Motor neuron (in vitro differentiated cells): Measurements from ENCODE around the gene GPN3. TPM values are rescaled to one million over a fixed set of nuclear protein-coding genes. Genes with fewer than 3 reads are reported as not detected.
"Not testable (repeated sequence)": the region's sequence is repeated elsewhere in the genome, so short reads cannot be mapped to it uniquely, and the experiment has no call there.

Experiments used
- ATAC-seq, 8 experiments: fragments of 200-7000 bp; cut with Tn5 transposase; replicated peaks in 6 of 8; 2 replicates each; pipeline ENCODE4 v1.8.0; 2021; ENCODE audit warnings: mild to moderate bottlenecking in 8 of 8, moderate library complexity in 8 of 8
- H3K27ac ChIP-seq, 2 donors: fragments of 250-450 bp; sonication (Bioruptor Pico); 2 replicates each; pipeline ENCODE4 v1.9.0; 2021; ENCODE audit warnings: antibody characterized with exemption in 2 of 2, mild to moderate bottlenecking in 2 of 2, moderate library complexity in 1 of 2
- H3K4me1 ChIP-seq, 2 donors: fragments of 250-450 bp; sonication (Bioruptor Pico); replicated peaks in 1 of 2; 2 replicates each; pipeline ENCODE4 v1.6.1; 2021; ENCODE audit warnings: antibody characterized with exemption in 2 of 2, mild to moderate bottlenecking in 2 of 2, moderate library complexity in 1 of 2
- H3K4me3 ChIP-seq, 5 donors: fragments of 250-450 bp; sonication (Bioruptor Pico); 2 replicates each; pipeline ENCODE4 v1.9.0; 2021; ENCODE audit warnings: antibody characterized with exemption in 5 of 5, mild to moderate bottlenecking in 5 of 5, moderate library complexity in 4 of 5
- WGBS, 10 experiments: fragments of 450-650 bp; shearing (Covaris generic); methylation state at CpG; one replicate each; pipeline ENCODE4 v1.0.0; 2022; 5-methylcytosine and 5-hydroxymethylcytosine counted together
- in situ Hi-C, 9 experiments: fragments of 400-800 bp; cut with MboI; loops; one replicate each; pipeline ENCODE4 v1.15.0; 2021; ENCODE audit warnings: low sequenced_read_pairs in 9 of 9, low pct_unique_long_range_greater_than_20kb in 2 of 9; ENCODE audit not compliant: unreplicated experiment in 9 of 9
- total RNA-seq, 8 experiments: library from RNA; unstranded; fragments of 300-600 nt; gene quantifications; 2 replicates each; pipeline versions ENCODE4 v1.2.3 to v1.2.4, GENCODE V29; 2022

The GPN3 gene
- total RNA-seq, 8 experiments from 2014 or later = 16.6 to 25.1 (median 20.9) TPM

- WGBS, 10 experiments = 0 to 5% (median 0%) methylated on average over 2 to 14 of the region's 15 CpGs; no CpG with 5 or more reads in 1 of the 10 experiments
- Histone ChIP-seq H3K27ac (peak overlapping the region; percentile 9 to 89), H3K4me3 (peak overlapping the region; percentile 42 to 85 (median 66)), H3K4me1 (peaks cover 7 to 8% of the 10 kb centered on the region in 2 donors)
- in situ Hi-C loops = loop anchor here in 1 of 9 experiments (25.0 kb wide), 1 partner anchor 419 kb away; no protein-coding TSS in a partner anchor
- ATAC-seq = no peak
Observed at GRCh38 chr12:110467847-110468213, 227 bp downstream of the GPN3 start.

- Histone ChIP-seq H3K4me1 (peaks cover 7 to 8% of the 10 kb centered on the region in 2 donors), H3K27ac (no peak overlapping the region), H3K4me3 (no peak overlapping the region)
- ATAC-seq = no peak
- in situ Hi-C loops = loop anchor here in 1 of 9 experiments (25.0 kb wide), 1 partner anchor 421 kb away; no protein-coding TSS in a partner anchor
- 56 to 94% (median 73%) methylated on average over 2 to 3 of the region's 5 CpGs; no CpG with 5 or more reads in 4 of the 10 experiments for WGBS, 10 experiments
Observed at GRCh38 chr12:110466791-110467190, 1.3 kb downstream of the GPN3 start.

DNA sequence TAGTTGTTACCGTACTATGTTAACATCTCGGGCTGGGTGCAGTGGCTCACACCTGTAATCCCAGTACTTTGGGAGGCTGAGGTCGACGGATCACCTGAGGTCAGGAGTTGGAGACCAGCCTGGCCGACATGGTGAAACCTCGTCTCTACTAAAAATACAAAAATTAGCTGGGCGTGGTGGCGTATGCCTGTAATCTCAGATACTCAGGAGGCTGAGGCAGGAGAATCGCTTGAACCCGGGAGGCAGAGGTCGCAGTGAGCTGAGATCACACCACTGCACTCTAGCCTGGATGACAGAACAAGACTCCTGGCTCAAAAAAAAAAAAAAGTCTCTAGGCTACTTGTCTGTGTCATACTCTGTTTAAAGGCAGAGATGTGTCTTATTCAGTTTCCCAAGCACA, 2.3 kb downstream of the GPN3 start:
- not testable (repeated sequence) for ATAC-seq, H3K27ac ChIP-seq, H3K4me3 ChIP-seq, H3K4me1 ChIP-seq
- WGBS, 10 experiments = 83 to 100% (median 97%) methylated on average over 2 to 11 of the region's 11 CpGs; no CpG with 5 or more reads in 4 of the 10 experiments
- in situ Hi-C loops = loop anchor here in 1 of 9 experiments (25.0 kb wide), 1 partner anchor 422 kb away; no protein-coding TSS in a partner anchor

DNA sequence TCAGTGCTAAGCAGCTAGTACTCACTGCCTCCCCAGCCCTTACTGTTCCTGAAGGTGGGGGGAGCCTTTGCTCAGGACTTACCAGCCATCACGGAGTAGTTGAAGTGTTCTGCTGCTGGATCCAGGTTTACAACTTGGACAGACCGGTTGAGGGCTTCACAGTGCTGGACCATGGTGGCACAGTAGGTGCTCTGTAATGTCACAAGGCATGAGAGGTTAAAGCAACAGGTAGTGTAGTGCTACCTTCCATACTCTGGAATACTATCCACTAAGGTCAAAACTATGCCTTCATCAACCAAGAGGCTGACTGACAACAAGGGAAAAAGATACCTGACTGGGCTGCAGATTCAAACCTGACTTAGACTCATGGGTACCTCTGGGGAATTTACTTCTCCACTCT, 3.0 kb downstream of the GPN3 start:
- in situ Hi-C loops = loop anchor here in 1 of 9 experiments (25.0 kb wide), 1 partner anchor 422 kb away; no protein-coding TSS in a partner anchor
- 64 to 100% (median 83%) methylated on average over 1 to 2 of the region's 2 CpGs; no CpG with 5 or more reads in 4 of the 10 experiments for WGBS, 10 experiments
- Histone ChIP-seq H3K4me3 (no peak overlapping the region), H3K27ac (no peak overlapping the region), H3K4me1 (peaks cover 7 to 8% of the 10 kb centered on the region in 2 donors)
- ATAC-seq = no peak

- H3K27ac ChIP-seq, ATAC-seq, H3K4me3 ChIP-seq, H3K4me1 ChIP-seq: not testable (repeated sequence)
- in situ Hi-C loops = loop anchor here in 1 of 9 experiments (25.0 kb wide), 1 partner anchor 426 kb away; no protein-coding TSS in a partner anchor
- 69 to 100% (median 92%) methylated on average over 2 to 5 of the region's 5 CpGs for WGBS, 10 experiments
Observed at GRCh38 chr12:110461189-110461588, 6.9 kb downstream of the GPN3 start.

DNA sequence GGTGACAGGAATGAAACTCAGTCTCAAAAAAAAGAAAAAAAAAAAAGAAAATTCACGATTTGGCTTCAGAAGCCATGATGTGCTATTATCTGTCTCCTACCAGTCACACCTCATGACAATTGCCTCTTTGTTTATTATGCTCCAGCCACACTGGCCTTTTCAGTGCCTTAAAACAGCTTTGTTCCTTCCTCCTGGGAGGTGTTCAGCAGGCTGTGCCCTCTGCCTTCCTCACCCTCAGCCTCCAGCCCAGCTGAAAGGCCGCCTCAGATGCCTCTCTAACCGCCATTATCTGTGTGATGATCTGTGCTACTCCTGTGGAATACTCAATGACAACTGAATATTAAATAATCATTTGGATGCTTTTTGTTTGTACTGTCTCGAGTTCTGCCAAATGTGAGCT, 9.3 kb downstream of the GPN3 start:
- WGBS, 10 experiments = 83 to 100% (median 96%) methylated on average over 1 to 4 of the region's 4 CpGs; no CpG with 5 or more reads in 2 of the 10 experiments
- in situ Hi-C loops = loop anchor here in 1 of 9 experiments (25.0 kb wide), 1 partner anchor 429 kb away; no protein-coding TSS in a partner anchor
- no peak overlapping the region for H3K27ac ChIP-seq
- no peak for ATAC-seq
- H3K4me3 ChIP-seq = no peak overlapping the region
- no peaks in the 10 kb centered on the region for H3K4me1 ChIP-seq

DNA sequence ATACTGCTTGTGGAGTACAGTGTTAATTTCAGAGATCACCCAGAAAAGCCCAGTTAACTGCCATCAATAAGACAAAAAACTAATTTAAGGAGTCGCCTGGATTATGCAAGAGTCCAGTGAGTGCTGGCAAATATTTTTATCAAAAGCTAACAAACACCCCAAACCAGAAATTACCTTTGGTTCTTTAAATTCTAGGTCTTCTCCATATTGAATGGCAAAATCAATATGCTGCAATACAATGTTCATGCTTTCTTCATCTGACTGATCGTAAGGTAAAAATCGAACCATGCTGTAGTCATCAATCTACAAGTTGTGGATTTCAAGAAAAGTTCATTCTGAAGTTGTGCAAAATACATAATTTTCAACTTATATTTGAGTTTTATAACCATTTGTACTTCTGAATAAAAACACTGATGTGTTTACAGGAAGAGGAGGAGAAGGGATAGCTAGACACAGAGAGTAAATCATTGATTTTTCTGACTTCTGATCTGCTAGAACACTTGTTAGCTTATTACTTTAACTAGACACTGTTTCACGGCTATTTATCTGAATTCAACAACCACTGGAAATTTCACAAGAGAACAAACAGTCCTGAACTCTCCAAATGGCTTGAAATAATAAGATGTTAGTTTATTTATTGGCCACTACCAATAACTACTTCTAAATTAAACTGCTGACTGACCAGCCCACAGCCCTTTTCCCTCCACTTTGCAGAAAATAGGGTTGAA, 14.3 kb downstream of the GPN3 start:
- Histone ChIP-seq H3K4me1 (peaks cover 5 to 8% of the 10 kb centered on the region in 2 donors), H3K27ac (no peak overlapping the region), H3K4me3 (no peak overlapping the region)
- no peak for ATAC-seq
- WGBS, 10 experiments = 59 to 97% (median 93%) methylated on average over 3 to 4 of the region's 4 CpGs; no CpG with 5 or more reads in 2 of the 10 experiments
- in situ Hi-C loops = loop anchor here in 1 of 9 experiments (25.0 kb wide), 1 partner anchor 434 kb away; no protein-coding TSS in a partner anchor

DNA sequence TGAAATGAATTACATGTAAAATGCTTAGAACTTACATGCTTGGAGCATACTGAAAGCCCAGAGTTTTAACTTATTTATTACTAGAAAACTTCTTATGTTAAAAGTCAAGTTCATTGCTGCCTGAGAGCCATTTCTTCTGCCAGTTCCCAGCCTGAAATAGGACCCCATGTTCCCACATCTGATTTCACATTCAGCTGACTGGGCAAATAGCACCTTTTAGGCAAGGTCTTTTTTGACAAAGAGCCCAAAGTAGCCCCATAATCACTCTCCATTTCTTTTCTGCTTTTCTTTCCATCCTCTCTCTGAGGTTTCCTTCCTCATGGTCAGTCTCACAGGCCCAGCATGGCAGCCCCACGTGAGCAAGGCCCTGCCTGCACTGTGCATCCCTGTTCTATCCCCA, 16.8 kb downstream of the GPN3 start:
- in situ Hi-C loops = loop anchor here in 1 of 9 experiments (25.0 kb wide), 1 partner anchor 436 kb away; no protein-coding TSS in a partner anchor
- peaks cover 5 to 8% of the 10 kb centered on the region in 2 donors for H3K4me1 ChIP-seq
- H3K27ac ChIP-seq = no peak overlapping the region
- WGBS, 10 experiments = 40 to 75% (median 60%) methylated on average over 1 of the region's 1 CpG; no CpG with 5 or more reads in 5 of the 10 experiments
- H3K4me3 ChIP-seq = no peak overlapping the region
- ATAC-seq = no peak

DNA sequence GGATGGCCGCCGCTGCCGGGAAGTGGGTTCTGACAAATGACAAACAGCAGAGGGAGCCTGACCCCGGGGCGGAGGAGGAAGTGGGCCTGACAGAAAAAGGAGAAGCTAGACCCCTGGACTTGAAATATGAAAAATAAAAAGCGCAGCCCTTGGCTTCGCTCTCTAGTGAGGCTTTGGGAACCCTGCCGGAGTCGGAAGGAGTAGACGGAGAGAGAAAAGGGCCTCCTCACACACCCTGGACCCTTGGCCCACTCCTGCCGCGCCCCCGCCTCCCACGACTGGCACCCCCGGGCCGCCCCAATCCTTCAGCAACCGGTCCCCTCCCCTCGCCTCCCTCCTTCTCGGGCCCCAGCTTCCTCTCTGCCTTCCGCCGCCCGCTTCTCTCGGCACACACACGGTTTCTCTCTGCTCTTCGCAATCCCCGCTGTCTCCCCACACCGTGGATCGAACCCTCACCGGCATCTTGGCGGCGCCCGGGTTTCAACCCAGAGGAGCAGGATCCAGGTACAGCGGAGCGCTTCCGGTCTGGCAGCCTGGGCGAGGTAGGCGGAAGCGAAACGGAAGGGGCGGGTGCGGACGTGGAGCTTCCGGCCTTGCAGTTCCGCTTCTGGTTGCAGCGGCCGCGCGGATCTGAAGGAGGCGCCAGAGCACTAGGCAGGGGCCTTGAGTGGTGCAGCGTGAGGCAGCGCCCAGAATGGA, 18.1 kb downstream of the GPN3 start, which contains the start of gene ARPC3:
Gene ARPC3, minus strand, starts transcription at position 539 of the 699 bp plus-strand sequence. Its CDS starts 77 bp downstream, at position 462.
- Histone ChIP-seq H3K4me3 (peak within 1 kb of the TSS; percentile 74 to 96 (median 88)), H3K4me1 (peaks cover 5 to 8% of the 10 kb centered on the region in 2 donors), H3K27ac (peak within 1 kb of the TSS; percentile 92 to 98)
- in situ Hi-C loops = loop anchor here in 8 of 9 experiments (25.0 kb wide), 3 partner anchors 338 to 437 kb away; partner anchors contain the start of gene IFT81 (in 5 of the 8)
- WGBS, 10 experiments = 0% methylated on average over 3 to 11 of the region's 51 CpGs; no CpG with 5 or more reads in 6 of the 10 experiments
- ATAC-seq = peak; percentile 94 to 99 (median 98)

DNA sequence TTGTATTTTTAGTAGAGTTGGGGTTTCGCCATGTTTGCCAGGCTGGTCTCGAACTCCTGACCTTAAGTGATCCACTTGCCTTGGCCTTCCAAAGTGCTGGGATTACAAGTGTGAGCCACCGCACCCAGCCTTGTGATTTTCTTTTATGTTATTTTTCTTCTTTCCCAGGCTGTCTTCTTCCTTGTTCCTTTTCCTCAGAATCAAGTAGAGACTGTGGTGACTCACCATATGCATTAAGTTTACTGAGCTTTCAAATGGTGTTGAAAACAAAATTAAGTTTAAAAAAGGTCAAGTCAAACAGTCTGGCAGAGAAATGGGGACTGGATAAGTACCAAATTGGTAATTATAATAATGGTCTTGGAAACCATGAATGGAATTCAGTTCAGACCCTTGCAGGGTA, 23.6 kb downstream of the GPN3 start:
- Histone ChIP-seq H3K4me1 (peaks cover 5% of the 10 kb centered on the region in 2 donors), H3K27ac (no peak overlapping the region), H3K4me3 (no peak overlapping the region)
- WGBS, 10 experiments = 87 to 100% (median 100%) methylated on average over 1 to 3 of the region's 3 CpGs; no CpG with 5 or more reads in 2 of the 10 experiments
- ATAC-seq = no peak
- in situ Hi-C loops = loop anchor here in 7 of 9 experiments (25.0 kb wide), 2 partner anchors 332 to 357 kb away; partner anchors contain the start of gene IFT81 (in 5 of the 7)

DNA sequence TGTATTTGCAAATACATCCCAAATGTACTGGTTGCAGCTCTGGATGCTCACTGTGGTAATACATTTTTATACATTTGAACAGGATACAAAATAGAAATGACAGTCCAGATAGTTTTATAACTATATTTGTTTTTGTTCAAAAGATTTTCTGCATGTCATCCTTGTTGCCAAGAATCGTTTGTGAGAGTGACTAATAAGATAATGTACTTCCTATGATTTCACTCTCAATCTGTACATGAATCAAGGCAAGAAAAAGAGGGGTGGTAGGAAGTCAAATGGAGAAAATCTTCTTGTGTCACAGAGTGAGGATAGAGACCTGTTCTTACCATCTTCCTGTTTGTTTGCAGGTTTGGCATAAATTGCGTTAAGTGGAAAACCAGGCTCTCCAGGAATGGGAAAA, 31.8 kb downstream of the GPN3 start:
- WGBS, 10 experiments = 14 to 100% (median 83%) methylated on average over 1 to 2 of the region's 2 CpGs; no CpG with 5 or more reads in 1 of the 10 experiments
- in situ Hi-C loops = loop anchor here in 7 of 9 experiments (25.0 kb wide), 2 partner anchors 324 to 349 kb away; partner anchors contain the start of gene IFT81 (in 5 of the 7)
- no peaks in the 10 kb centered on the region for H3K4me1 ChIP-seq
- no peak overlapping the region for H3K4me3 ChIP-seq
- ATAC-seq = no peak
- no peak overlapping the region for H3K27ac ChIP-seq

GRCh38 chr12:110431957-110432587, 36.0 kb downstream of the GPN3 start:
- in situ Hi-C loops = loop anchor here in 7 of 9 experiments (25.0 kb wide), 2 partner anchors 320 to 345 kb away; partner anchors contain the start of gene IFT81 (in 5 of the 7)
- 63 to 100% (median 74%) methylated on average over 3 to 11 of the region's 12 CpGs; no CpG with 5 or more reads in 2 of the 10 experiments for WGBS, 10 experiments
- H3K4me3 ChIP-seq = peak overlapping the region in 3 of 5 donors; percentile 29 to 38 (median 30)

More at GRCh38 chr12:110431957-110432587, 36.0 kb downstream of the GPN3 start:
- no peak for ATAC-seq
- no peak overlapping the region for H3K27ac ChIP-seq
- H3K4me1 ChIP-seq = no peaks in the 10 kb centered on the region
